Measurements from ENCODE around the gene DOCK7.
"Not testable (repeated sequence)": the region's sequence is repeated elsewhere in the genome, so short reads cannot be mapped to it uniquely, and the experiment has no call there.

The DOCK7 gene

GRCh38 chr1:62693123-62693522 is 4.9 kb upstream of the DOCK7 start:
- DNase-seq, result no peak

- DNase-seq, result no peak
Measured at GRCh38 chr1:62691062-62691844, 3.1 kb upstream of the DOCK7 start.

- no peak for DNase-seq
Measured at GRCh38 chr1:62689524-62689923, 1.3 kb upstream of the DOCK7 start.

- no peak for DNase-seq
Measured at GRCh38 chr1:62688687-62689085, 500 bp upstream of the DOCK7 start.

- DNase-seq, result peak; percentile 52
Measured at GRCh38 chr1:62687421-62687902, 724 bp downstream of the DOCK7 start.

- DNase-seq, result peak; percentile 2
Measured at GRCh38 chr1:62686822-62687221, 1.4 kb downstream of the DOCK7 start.

- DNase-seq, result no peak
Measured at GRCh38 chr1:62685431-62685859, 2.7 kb downstream of the DOCK7 start.

GRCh38 chr1:62682531-62682930 is 5.7 kb downstream of the DOCK7 start:
- DNase-seq, result no peak

GRCh38 chr1:62680992-62681391 is 7.2 kb downstream of the DOCK7 start:
- DNase-seq, result not testable (repeated sequence)

GRCh38 chr1:62677822-62678221 is 10.4 kb downstream of the DOCK7 start:
- not testable (repeated sequence) for DNase-seq

GRCh38 chr1:62676611-62677356 is 11.4 kb downstream of the DOCK7 start:
- DNase-seq, result no peak

GRCh38 chr1:62673629-62674028 is 14.6 kb downstream of the DOCK7 start:
- DNase-seq, result no peak

GRCh38 chr1:62672029-62672428 is 16.2 kb downstream of the DOCK7 start:
- DNase-seq, result no peak

GRCh38 chr1:62654744-62655143 is 33.4 kb downstream of the DOCK7 start:
- no peak for DNase-seq

- no peak for DNase-seq
Measured at GRCh38 chr1:62652387-62652786, 35.8 kb downstream of the DOCK7 start.

- DNase-seq, result no peak
Measured at GRCh38 chr1:62643283-62643682, 44.9 kb downstream of the DOCK7 start.

- DNase-seq, result no peak
Measured at GRCh38 chr1:62637392-62638105, 50.6 kb downstream of the DOCK7 start.

- DNase-seq, result no peak
Measured at GRCh38 chr1:62628506-62628905, 59.7 kb downstream of the DOCK7 start.

GRCh38 chr1:62625415-62625814 is 62.8 kb downstream of the DOCK7 start:
- DNase-seq, result no peak

GRCh38 chr1:62621907-62622306 is 66.3 kb downstream of the DOCK7 start:
- no peak for DNase-seq

GRCh38 chr1:62613890-62614289 is 74.3 kb downstream of the DOCK7 start:
- DNase-seq, result no peak

GRCh38 chr1:62613325-62613727 is 74.9 kb downstream of the DOCK7 start:
- DNase-seq, result no peak

- no peak for DNase-seq
Measured at GRCh38 chr1:62612770-62613169, 75.4 kb downstream of the DOCK7 start.
